ENCODE measurements around the gene EGLN2.
"Not testable (repeated sequence)": the region's sequence is repeated elsewhere in the genome, so short reads cannot be mapped to it uniquely, and the experiment has no call there.

The EGLN2 gene

GRCh38 chr19:40838477-40838876, 39.5 kb downstream of the EGLN2 start:
- not testable (repeated sequence) for DNase-seq (ENCODE audit: extremely low read depth in 1 of 2, low read depth in 1 of 2)

- DNase-seq (ENCODE audit: extremely low read depth in 1 of 2, low read depth in 1 of 2), result not testable (repeated sequence)
Measured at GRCh38 chr19:40842012-40842411, 43.0 kb downstream of the EGLN2 start.

- not testable (repeated sequence) for DNase-seq (ENCODE audit: extremely low read depth in 1 of 2, low read depth in 1 of 2)
Measured at GRCh38 chr19:40842997-40843652, 44.1 kb downstream of the EGLN2 start.

GRCh38 chr19:40843653-40844052, 44.7 kb downstream of the EGLN2 start:
- DNase-seq (ENCODE audit: extremely low read depth in 1 of 2, low read depth in 1 of 2), result peak; percentile 60 to 77

- DNase-seq (ENCODE audit: extremely low read depth in 1 of 2, low read depth in 1 of 2), result not testable (repeated sequence)
Measured at GRCh38 chr19:40846722-40847121, 47.7 kb downstream of the EGLN2 start.

- not testable (repeated sequence) for DNase-seq (ENCODE audit: extremely low read depth in 1 of 2, low read depth in 1 of 2)
Measured at GRCh38 chr19:40850277-40850676, 51.3 kb downstream of the EGLN2 start, which contains the start of gene CYP2A6. Gene CYP2A6, minus strand, starts transcription at chr19:40850447. Its CDS starts 21 bp downstream, at chr19:40850426.

GRCh38 chr19:40852467-40853152, 53.6 kb downstream of the EGLN2 start:
- DNase-seq (ENCODE audit: extremely low read depth in 1 of 2, low read depth in 1 of 2), result not testable (repeated sequence)
